ENCODE data around the gene MORN4.

MORN4 gene

DNA sequence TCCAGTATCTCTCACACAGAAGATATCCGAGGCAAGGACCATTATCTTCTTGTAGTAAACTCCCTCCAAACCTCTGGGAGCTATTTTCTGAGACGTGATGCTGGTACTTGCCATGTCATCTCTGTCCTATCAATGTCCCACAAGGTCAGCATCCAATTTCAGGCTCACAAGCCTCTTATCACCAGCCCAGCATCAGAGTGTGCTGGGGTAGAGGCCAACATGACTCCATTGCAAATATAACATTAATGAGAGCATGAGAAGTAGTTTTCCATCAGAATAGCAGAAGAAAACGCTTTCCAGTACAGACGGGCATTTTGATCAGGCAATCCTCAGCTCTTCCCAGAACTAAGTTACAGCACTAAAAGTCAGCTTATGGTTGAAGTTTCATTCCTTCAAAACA lies 5.6 kb downstream of the MORN4 start:
- Histone ChIP-seq H3K4me1 (ENCODE audit: control insufficient read depth, insufficient read depth, low read length, poor library complexity, severe bottlenecking) (no peaks in the 10 kb centered on the region), H3K36me3 (ENCODE audit: control insufficient read depth, insufficient read depth, low read length) (no peaks in the 10 kb centered on the region), H3K4me3 (ENCODE audit: insufficient read depth, low read depth, low read length, poor library complexity, severe bottlenecking) (no peak overlapping the region), H3K27ac (ENCODE audit: insufficient read depth, low read length, poor library complexity, severe bottlenecking) (no peak overlapping the region), H3K27me3 (replicated peaks; ENCODE audit: control insufficient read depth, insufficient read depth, low read length, poor library complexity, severe bottlenecking) (no peaks in the 10 kb centered on the region), H3K9me3 (ENCODE audit: control insufficient read depth, low read length) (no peaks in the 10 kb centered on the region)
- DNase-seq = no peak

GRCh38 chr10:97623277-97623676 lies 10.0 kb downstream of the MORN4 start:
- DNase-seq = no peak

DNA sequence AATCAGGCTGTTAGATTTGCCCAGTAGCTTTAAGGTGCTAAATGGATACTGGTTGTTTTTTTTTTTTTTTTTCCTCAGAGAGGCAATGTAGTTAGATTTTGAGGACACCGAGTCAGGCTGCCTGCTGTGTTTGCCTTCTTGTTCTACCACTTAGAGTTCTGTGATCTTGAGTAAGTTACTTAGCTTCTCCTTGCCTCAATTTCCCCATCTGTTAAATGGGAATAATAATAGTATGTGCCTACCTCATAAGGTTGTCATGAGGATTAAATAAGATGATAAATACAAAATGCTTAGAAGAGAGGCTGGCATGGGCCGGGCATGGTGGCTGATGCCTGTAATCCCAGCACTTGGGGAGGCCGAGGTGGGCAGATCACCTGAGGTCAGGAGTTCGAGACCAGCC lies 14.6 kb downstream of the MORN4 start:
- DNase-seq = no peak
- no peaks in the 10 kb centered on the region for H3K36me3 ChIP-seq (ENCODE audit: control insufficient read depth, insufficient read depth, low read length)
- H3K27me3 ChIP-seq (replicated peaks; ENCODE audit: control insufficient read depth, insufficient read depth, low read length, poor library complexity, severe bottlenecking) = no peaks in the 10 kb centered on the region
- no peaks in the 10 kb centered on the region for H3K4me1 ChIP-seq (ENCODE audit: control insufficient read depth, insufficient read depth, low read length, poor library complexity, severe bottlenecking)
- H3K27ac ChIP-seq (ENCODE audit: insufficient read depth, low read length, poor library complexity, severe bottlenecking) = no peak overlapping the region
- no peak overlapping the region for H3K4me3 ChIP-seq (ENCODE audit: insufficient read depth, low read depth, low read length, poor library complexity, severe bottlenecking)
- H3K9me3 ChIP-seq (ENCODE audit: control insufficient read depth, low read length) = no peaks in the 10 kb centered on the region

More at GRCh38 chr10:97623277-97623676, 10.0 kb downstream of the MORN4 start:
- Histone ChIP-seq H3K36me3 (ENCODE audit: control insufficient read depth, insufficient read depth, low read length) (no peaks in the 10 kb centered on the region), H3K27me3 (replicated peaks; ENCODE audit: control insufficient read depth, insufficient read depth, low read length, poor library complexity, severe bottlenecking) (no peaks in the 10 kb centered on the region), H3K9me3 (ENCODE audit: control insufficient read depth, low read length) (no peaks in the 10 kb centered on the region), H3K4me3 (ENCODE audit: insufficient read depth, low read depth, low read length, poor library complexity, severe bottlenecking) (no peak overlapping the region), H3K27ac (ENCODE audit: insufficient read depth, low read length, poor library complexity, severe bottlenecking) (no peak overlapping the region), H3K4me1 (ENCODE audit: control insufficient read depth, insufficient read depth, low read length, poor library complexity, severe bottlenecking) (no peaks in the 10 kb centered on the region)

DNA sequence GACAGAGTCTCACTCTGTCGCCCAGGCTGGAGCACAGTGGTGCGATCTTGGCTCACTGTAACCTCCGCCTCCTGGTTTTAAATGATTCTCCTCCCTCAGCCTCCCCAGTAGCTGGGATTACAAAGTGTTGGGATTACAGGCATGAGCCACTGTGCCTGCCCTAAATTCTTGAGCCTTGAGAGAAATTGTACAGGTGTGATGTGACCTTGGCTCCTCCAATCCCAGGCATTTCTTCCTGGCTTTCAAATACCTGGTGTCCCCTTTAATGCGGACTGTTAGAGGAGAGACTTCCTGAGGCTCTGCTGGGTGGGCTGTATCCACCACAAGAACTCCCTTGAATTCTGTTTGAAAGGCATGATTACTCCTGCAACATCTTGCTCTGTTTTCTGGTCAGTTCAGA lies 15.0 kb downstream of the MORN4 start:
- no peak for DNase-seq
- Histone ChIP-seq H3K4me1 (ENCODE audit: control insufficient read depth, insufficient read depth, low read length, poor library complexity, severe bottlenecking) (no peaks in the 10 kb centered on the region), H3K36me3 (ENCODE audit: control insufficient read depth, insufficient read depth, low read length) (no peaks in the 10 kb centered on the region), H3K27me3 (replicated peaks; ENCODE audit: control insufficient read depth, insufficient read depth, low read length, poor library complexity, severe bottlenecking) (no peaks in the 10 kb centered on the region), H3K4me3 (ENCODE audit: insufficient read depth, low read depth, low read length, poor library complexity, severe bottlenecking) (no peak overlapping the region), H3K27ac (ENCODE audit: insufficient read depth, low read length, poor library complexity, severe bottlenecking) (no peak overlapping the region), H3K9me3 (ENCODE audit: control insufficient read depth, low read length) (no peaks in the 10 kb centered on the region)

- Histone ChIP-seq H3K4me1 (ENCODE audit: control insufficient read depth, insufficient read depth, low read length, poor library complexity, severe bottlenecking) (no peaks in the 10 kb centered on the region), H3K9me3 (ENCODE audit: control insufficient read depth, low read length) (no peaks in the 10 kb centered on the region), H3K36me3 (ENCODE audit: control insufficient read depth, insufficient read depth, low read length) (no peaks in the 10 kb centered on the region), H3K27me3 (replicated peaks; ENCODE audit: control insufficient read depth, insufficient read depth, low read length, poor library complexity, severe bottlenecking) (no peaks in the 10 kb centered on the region), H3K4me3 (ENCODE audit: insufficient read depth, low read depth, low read length, poor library complexity, severe bottlenecking) (no peak overlapping the region), H3K27ac (ENCODE audit: insufficient read depth, low read length, poor library complexity, severe bottlenecking) (no peak overlapping the region)
- DNase-seq = no peak
Observed at GRCh38 chr10:97612386-97612785, 20.9 kb downstream of the MORN4 start.

DNA sequence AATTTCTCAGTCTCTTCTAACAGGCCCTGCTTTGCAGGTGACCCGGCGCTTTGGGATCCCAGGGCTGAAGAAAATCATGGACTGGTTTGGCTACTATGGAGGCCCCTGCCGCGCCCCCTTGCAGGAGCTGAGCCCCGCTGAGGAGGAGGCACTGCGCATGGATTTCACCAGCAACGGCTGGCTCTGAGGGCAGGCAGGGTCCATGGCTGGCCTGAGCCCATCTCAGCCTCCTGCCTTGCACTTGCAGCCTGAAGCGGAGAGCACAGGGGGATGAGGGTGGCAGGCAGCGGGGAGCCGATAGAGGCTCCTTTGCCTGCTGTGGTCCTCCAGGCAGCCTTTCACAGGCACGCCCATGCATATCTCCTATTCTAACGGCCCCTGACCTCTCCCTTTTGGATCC lies 21.8 kb downstream of the MORN4 start:
- no peak overlapping the region for H3K27ac ChIP-seq (ENCODE audit: insufficient read depth, low read length, poor library complexity, severe bottlenecking)
- no peaks in the 10 kb centered on the region for H3K9me3 ChIP-seq (ENCODE audit: control insufficient read depth, low read length)
- H3K4me3 ChIP-seq (ENCODE audit: insufficient read depth, low read depth, low read length, poor library complexity, severe bottlenecking) = no peak overlapping the region
- H3K27me3 ChIP-seq (replicated peaks; ENCODE audit: control insufficient read depth, insufficient read depth, low read length, poor library complexity, severe bottlenecking) = no peaks in the 10 kb centered on the region
- no peaks in the 10 kb centered on the region for H3K4me1 ChIP-seq (ENCODE audit: control insufficient read depth, insufficient read depth, low read length, poor library complexity, severe bottlenecking)
- DNase-seq = no peak
- H3K36me3 ChIP-seq (ENCODE audit: control insufficient read depth, insufficient read depth, low read length) = no peaks in the 10 kb centered on the region

- Histone ChIP-seq H3K9me3 (ENCODE audit: control insufficient read depth, low read length) (no peaks in the 10 kb centered on the region), H3K27ac (ENCODE audit: insufficient read depth, low read length, poor library complexity, severe bottlenecking) (no peak overlapping the region)
Observed at GRCh38 chr10:97608991-97609561, 24.2 kb downstream of the MORN4 start.

GRCh38 chr10:97607095-97607636 lies 26.1 kb downstream of the MORN4 start:
- DNase-seq = no peak
- Histone ChIP-seq H3K36me3 (ENCODE audit: control insufficient read depth, insufficient read depth, low read length) (no peaks in the 10 kb centered on the region), H3K27ac (ENCODE audit: insufficient read depth, low read length, poor library complexity, severe bottlenecking) (no peak overlapping the region), H3K4me3 (ENCODE audit: insufficient read depth, low read depth, low read length, poor library complexity, severe bottlenecking) (no peak overlapping the region), H3K4me1 (ENCODE audit: control insufficient read depth, insufficient read depth, low read length, poor library complexity, severe bottlenecking) (no peaks in the 10 kb centered on the region), H3K9me3 (ENCODE audit: control insufficient read depth, low read length) (no peaks in the 10 kb centered on the region), H3K27me3 (replicated peaks; ENCODE audit: control insufficient read depth, insufficient read depth, low read length, poor library complexity, severe bottlenecking) (no peaks in the 10 kb centered on the region)

More at GRCh38 chr10:97608991-97609561, 24.2 kb downstream of the MORN4 start:
- Histone ChIP-seq H3K27me3 (replicated peaks; ENCODE audit: control insufficient read depth, insufficient read depth, low read length, poor library complexity, severe bottlenecking) (no peaks in the 10 kb centered on the region), H3K4me1 (ENCODE audit: control insufficient read depth, insufficient read depth, low read length, poor library complexity, severe bottlenecking) (no peaks in the 10 kb centered on the region), H3K4me3 (ENCODE audit: insufficient read depth, low read depth, low read length, poor library complexity, severe bottlenecking) (no peak overlapping the region), H3K36me3 (ENCODE audit: control insufficient read depth, insufficient read depth, low read length) (no peaks in the 10 kb centered on the region)
- DNase-seq = no peak

GRCh38 chr10:97601268-97602215 lies 31.8 kb downstream of the MORN4 start:
- no peaks in the 10 kb centered on the region for H3K4me1 ChIP-seq (ENCODE audit: control insufficient read depth, insufficient read depth, low read length, poor library complexity, severe bottlenecking)
- no peaks in the 10 kb centered on the region for H3K9me3 ChIP-seq (ENCODE audit: control insufficient read depth, low read length)
- no peak overlapping the region for H3K4me3 ChIP-seq (ENCODE audit: insufficient read depth, low read depth, low read length, poor library complexity, severe bottlenecking)
- no peaks in the 10 kb centered on the region for H3K27me3 ChIP-seq (replicated peaks; ENCODE audit: control insufficient read depth, insufficient read depth, low read length, poor library complexity, severe bottlenecking)
- DNase-seq = no peak
- no peak overlapping the region for H3K27ac ChIP-seq (ENCODE audit: insufficient read depth, low read length, poor library complexity, severe bottlenecking)
- H3K36me3 ChIP-seq (ENCODE audit: control insufficient read depth, insufficient read depth, low read length) = no peaks in the 10 kb centered on the region

- no peak overlapping the region for H3K4me3 ChIP-seq (ENCODE audit: insufficient read depth, low read depth, low read length, poor library complexity, severe bottlenecking)
- no peak for DNase-seq
- H3K27ac ChIP-seq (ENCODE audit: insufficient read depth, low read length, poor library complexity, severe bottlenecking) = no peak overlapping the region
- H3K4me1 ChIP-seq (ENCODE audit: control insufficient read depth, insufficient read depth, low read length, poor library complexity, severe bottlenecking) = no peaks in the 10 kb centered on the region
- H3K27me3 ChIP-seq (replicated peaks; ENCODE audit: control insufficient read depth, insufficient read depth, low read length, poor library complexity, severe bottlenecking) = no peaks in the 10 kb centered on the region
- no peaks in the 10 kb centered on the region for H3K9me3 ChIP-seq (ENCODE audit: control insufficient read depth, low read length)
- H3K36me3 ChIP-seq (ENCODE audit: control insufficient read depth, insufficient read depth, low read length) = no peaks in the 10 kb centered on the region
Observed at GRCh38 chr10:97600616-97601015, 32.7 kb downstream of the MORN4 start.

Measured in effector memory CD4-positive, alpha-beta T cell (primary cell).